ENCODE results near the gene NHEJ1.

DNA sequence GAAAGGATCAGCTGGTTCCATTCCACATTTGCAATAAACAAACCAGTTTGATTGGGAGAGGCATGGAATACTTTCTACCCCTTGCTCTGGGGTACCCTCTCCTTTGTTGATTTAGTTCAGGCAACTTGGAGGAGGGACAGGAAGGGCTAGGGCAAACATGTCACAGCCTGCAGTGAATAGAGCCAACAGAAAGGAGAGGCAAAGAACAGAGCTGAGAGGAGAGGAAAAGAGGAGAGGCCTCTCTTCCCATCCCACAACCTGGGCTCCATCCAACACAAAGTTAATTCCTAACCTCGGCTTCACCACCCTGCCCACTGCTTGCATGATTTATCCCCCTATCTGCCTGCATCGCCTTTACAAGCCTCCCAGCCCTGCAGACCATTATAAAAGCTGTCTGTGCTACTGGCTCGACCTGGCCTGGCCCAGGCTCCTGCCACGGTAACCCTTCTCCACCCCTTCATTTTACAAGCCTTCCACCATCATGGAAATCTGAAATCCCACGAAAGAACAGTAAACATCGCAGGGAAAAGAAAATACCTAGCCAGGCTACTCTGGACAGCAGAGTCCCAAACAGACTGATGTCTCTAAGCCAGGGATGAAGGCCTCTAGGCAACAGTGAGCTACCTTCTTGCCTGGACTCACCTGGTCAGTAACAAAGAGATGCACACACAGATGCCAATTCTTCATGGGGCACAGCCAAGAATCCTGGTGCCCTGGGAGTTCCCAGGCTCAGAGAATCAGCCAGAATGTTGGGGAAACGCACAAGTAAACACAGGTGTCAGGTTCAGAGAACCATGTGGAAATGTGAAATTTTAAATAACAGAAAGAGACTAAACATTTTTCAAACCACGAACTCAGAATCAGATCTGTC is 43.6 kb downstream of the NHEJ1 start:
- TF ChIP-seq POLR2AphosphoS5 (IDR thresholded peaks at IDR 0.05; ENCODE audit: low read depth, low read length) (no peak), SIN3A (IDR thresholded peaks at IDR 0.05; ENCODE audit: borderline replicate concordance, insufficient read depth, low read length) (no peak), TAF1 (IDR thresholded peaks at IDR 0.05; ENCODE audit: borderline replicate concordance, insufficient read depth, low read length) (no peak)
- TF ChIP-seq, protein P1, sequence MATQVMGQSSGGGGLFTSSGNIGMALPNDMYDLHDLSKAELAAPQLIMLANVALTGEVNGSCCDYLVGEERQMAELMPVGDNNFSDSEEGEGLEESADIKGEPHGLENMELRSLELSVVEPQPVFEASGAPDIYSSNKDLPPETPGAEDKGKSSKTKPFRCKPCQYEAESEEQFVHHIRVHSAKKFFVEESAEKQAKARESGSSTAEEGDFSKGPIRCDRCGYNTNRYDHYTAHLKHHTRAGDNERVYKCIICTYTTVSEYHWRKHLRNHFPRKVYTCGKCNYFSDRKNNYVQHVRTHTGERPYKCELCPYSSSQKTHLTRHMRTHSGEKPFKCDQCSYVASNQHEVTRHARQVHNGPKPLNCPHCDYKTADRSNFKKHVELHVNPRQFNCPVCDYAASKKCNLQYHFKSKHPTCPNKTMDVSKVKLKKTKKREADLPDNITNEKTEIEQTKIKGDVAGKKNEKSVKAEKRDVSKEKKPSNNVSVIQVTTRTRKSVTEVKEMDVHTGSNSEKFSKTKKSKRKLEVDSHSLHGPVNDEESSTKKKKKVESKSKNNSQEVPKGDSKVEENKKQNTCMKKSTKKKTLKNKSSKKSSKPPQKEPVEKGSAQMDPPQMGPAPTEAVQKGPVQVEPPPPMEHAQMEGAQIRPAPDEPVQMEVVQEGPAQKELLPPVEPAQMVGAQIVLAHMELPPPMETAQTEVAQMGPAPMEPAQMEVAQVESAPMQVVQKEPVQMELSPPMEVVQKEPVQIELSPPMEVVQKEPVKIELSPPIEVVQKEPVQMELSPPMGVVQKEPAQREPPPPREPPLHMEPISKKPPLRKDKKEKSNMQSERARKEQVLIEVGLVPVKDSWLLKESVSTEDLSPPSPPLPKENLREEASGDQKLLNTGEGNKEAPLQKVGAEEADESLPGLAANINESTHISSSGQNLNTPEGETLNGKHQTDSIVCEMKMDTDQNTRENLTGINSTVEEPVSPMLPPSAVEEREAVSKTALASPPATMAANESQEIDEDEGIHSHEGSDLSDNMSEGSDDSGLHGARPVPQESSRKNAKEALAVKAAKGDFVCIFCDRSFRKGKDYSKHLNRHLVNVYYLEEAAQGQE (IDR thresholded peaks at IDR 0.05; ENCODE audit: insufficient read depth in 1 of 2, low read depth in 2 of 2, low read length in 2 of 2) = no peak
